ENCODE results near the gene SHKBP1. TPM values are rescaled to one million over a fixed set of nuclear protein-coding genes. Genes with fewer than 3 reads are reported as not detected.

Gene SHKBP1
- total and polyA plus RNA-seq, 2 of the 8 experiments (the other 6 are each of a cell fraction or from before 2014, with no cell fraction given) = 74.6 to 98.8 TPM

DNA sequence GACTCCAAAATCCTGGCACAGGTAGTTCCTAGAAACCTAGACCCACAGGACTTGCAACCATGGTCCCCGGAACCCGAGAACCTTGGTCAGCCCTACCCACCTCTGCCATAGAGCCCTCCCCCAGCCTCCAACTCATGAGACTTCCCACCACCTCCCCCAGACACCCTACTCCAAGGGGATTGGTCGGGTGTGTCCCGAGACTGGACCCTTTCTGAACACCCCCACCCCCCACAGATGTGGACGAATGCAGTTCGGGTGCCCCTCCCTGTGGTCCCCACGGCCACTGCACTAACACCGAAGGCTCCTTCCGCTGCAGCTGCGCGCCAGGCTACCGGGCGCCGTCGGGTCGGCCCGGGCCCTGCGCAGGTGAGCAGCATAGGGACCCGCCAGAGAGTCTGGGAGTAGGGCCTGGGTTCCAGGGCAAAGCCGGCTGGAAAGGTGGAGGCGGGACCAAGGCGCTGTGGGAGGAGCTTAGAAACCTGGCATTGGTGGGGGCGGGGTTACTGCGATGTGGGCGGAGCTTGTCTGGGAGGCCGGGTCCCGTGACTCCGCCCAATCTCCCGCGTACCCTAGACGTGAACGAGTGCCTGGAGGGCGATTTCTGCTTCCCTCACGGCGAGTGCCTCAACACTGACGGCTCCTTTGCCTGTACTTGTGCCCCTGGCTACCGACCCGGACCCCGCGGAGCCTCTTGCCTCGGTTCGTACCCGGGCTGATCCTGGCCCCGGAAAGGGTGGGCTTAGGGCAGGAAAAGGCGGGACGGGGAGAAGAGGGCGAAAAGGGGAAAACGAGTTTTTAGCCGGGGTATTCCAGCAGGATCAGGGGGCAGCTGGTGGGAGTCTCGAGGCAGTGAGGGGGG lies 36.4 kb downstream of the SHKBP1 start (continued):
- no peak for TF ChIP-seq GABPA (IDR thresholded peaks at IDR 0.05; ENCODE audit: borderline replicate concordance, insufficient read depth, low read length)
- peak in 1 of 2 experiments; percentile 60; a peak in 2 of 4 replicates for TF ChIP-seq SIN3A (conservative IDR thresholded peaks at IDR 0.05 in 1 of 2, IDR thresholded peaks at IDR 0.05 in 1 of 2; ENCODE audit: low read depth in 1 of 2, low read length in 2 of 2)
- TF ChIP-seq JUN (IDR thresholded peaks at IDR 0.05; ENCODE audit: low read depth, low read length) = no peak
- TF ChIP-seq, protein P1, sequence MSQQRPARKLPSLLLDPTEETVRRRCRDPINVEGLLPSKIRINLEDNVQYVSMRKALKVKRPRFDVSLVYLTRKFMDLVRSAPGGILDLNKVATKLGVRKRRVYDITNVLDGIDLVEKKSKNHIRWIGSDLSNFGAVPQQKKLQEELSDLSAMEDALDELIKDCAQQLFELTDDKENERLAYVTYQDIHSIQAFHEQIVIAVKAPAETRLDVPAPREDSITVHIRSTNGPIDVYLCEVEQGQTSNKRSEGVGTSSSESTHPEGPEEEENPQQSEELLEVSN (IDR thresholded peaks at IDR 0.05) = peak; percentile 71; the same call in 1 of the 2 replicates
- TF ChIP-seq POLR2A (IDR thresholded peaks at IDR 0.05; ENCODE audit: control extremely low read depth in 1 of 2, low read depth in 2 of 2, low read length in 2 of 2) = peak in 1 of 2 experiments; percentile 59; a peak in 1 of 3 replicates
- TF ChIP-seq ASH2L (IDR thresholded peaks at IDR 0.05; ENCODE audit: low read length) = peak; percentile 17
- TF ChIP-seq NRF1 (IDR thresholded peaks at IDR 0.05; ENCODE audit: low read depth, low read length) = peak; percentile 33
